B cell (primary cell): ENCODE data around the gene CYP4F11.
"Not testable (repeated sequence)": the region's sequence is repeated elsewhere in the genome, so short reads cannot be mapped to it uniquely, and the experiment has no call there.

ENCODE experiments used
- CTCF ChIP-seq: fragments of 200-600 bp; IDR thresholded peaks from one replicate; pipeline ENCODE4 v1.8.0; 2022; ENCODE audit warnings: antibody characterized with exemption, mild to moderate bottlenecking
- EZH2 ChIP-seq: IDR thresholded peaks from 2 replicates; pipeline ENCODE4 v1.6.1; 2012; ENCODE audit warnings: borderline replicate concordance, low read depth, mild to moderate bottlenecking, moderate library complexity, low read length; ENCODE audit not compliant: insufficient read depth, poor library complexity, severe bottlenecking

DNA sequence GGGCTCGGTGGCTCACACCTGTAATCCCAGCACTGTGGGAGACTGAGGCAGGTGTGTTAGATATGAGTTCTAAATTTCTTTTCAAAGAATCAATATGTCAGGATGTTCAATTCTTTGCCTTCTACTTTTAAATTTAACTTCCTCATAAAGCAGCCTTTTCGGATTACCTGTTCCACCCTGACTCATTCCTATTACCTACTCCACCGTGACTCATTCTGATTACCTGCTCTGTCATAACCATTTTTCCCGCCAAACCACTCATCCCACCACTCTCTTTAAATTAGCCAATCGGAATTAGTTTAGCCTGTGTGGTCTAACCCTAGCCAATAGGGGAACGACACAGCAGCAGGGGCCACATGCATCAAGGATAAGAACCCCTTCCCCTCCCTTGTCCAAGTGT lies 60.6 kb downstream of the CYP4F11 start:
- not testable (repeated sequence) for TF ChIP-seq CTCF, EZH2
